ENCODE measurements around the gene ALDH1B1. TPM values are rescaled to one million over a fixed set of nuclear protein-coding genes. Genes with fewer than 3 reads are reported as not detected.

Gene ALDH1B1
- total RNA-seq, 1 experiment from 2014 or later = 13.1 TPM

GRCh38 chr9:38439916-38440301 is 47.4 kb downstream of the ALDH1B1 start:
- intact Hi-C loops (cut with micrococcal nuclease; ENCODE audit: unreplicated experiment) = no loop called here
- no peak for TF ChIP-seq EZH2 (IDR thresholded peaks at IDR 0.05; ENCODE audit: low read depth)
- no peak for TF ChIP-seq CTCF (conservative IDR thresholded peaks at IDR 0.05)
- no peaks in the 10 kb centered on the region for H3K27me3 ChIP-seq (ENCODE audit: insufficient read depth, low read depth)
- no peak overlapping the region for H3K4me3 ChIP-seq
- POLR2A ChIA-PET (ENCODE audit: unreplicated experiment) = no interaction called here
- no peak overlapping the region for H3K27ac ChIP-seq
- H3K79me2 ChIP-seq (ENCODE audit: low read depth) = no peaks in the 10 kb centered on the region
- 0 out of 2 replicates have a peak, but pooled peaks cover 4% of the 10 kb centered on the region for H3F3A ChIP-seq (ENCODE audit: insufficient read depth, low read depth)
- no peaks in the 10 kb centered on the region for H3K36me3 ChIP-seq (ENCODE audit: low read depth)
- no peak for DNase-seq
- CTCF ChIA-PET = no interaction called here
- H2AFZ ChIP-seq = no peak overlapping the region
- H3K4me1 ChIP-seq (replicated peaks; ENCODE audit: insufficient read depth) = peaks cover 19% of the 10 kb centered on the region
- H3K9me2 ChIP-seq (ENCODE audit: insufficient read depth) = no peaks in the 10 kb centered on the region
- H3K4me2 ChIP-seq = no peak overlapping the region
- no peaks in the 10 kb centered on the region for H4K20me1 ChIP-seq (ENCODE audit: insufficient read depth)
- H3K9me3 ChIP-seq (ENCODE audit: insufficient read depth, low read depth) = no peaks in the 10 kb centered on the region
- BruUV-seq (replicated peaks) = no TSS peak

- no peak for DNase-seq
- H3K36me3 ChIP-seq (ENCODE audit: low read depth) = no peaks in the 10 kb centered on the region
- H3K9me2 ChIP-seq (ENCODE audit: insufficient read depth) = no peaks in the 10 kb centered on the region
- POLR2A ChIA-PET (ENCODE audit: unreplicated experiment) = no interaction called here
- no peaks in the 10 kb centered on the region for H3K27me3 ChIP-seq (ENCODE audit: insufficient read depth, low read depth)
- H3K79me2 ChIP-seq (ENCODE audit: low read depth) = no peaks in the 10 kb centered on the region
- no peak overlapping the region for H3K4me3 ChIP-seq
- no peak overlapping the region for H2AFZ ChIP-seq
- H3K9me3 ChIP-seq (ENCODE audit: insufficient read depth, low read depth) = no peaks in the 10 kb centered on the region
- TF ChIP-seq EZH2 (IDR thresholded peaks at IDR 0.05; ENCODE audit: low read depth) = no peak
- TF ChIP-seq CTCF (conservative IDR thresholded peaks at IDR 0.05) = no peak
- CTCF ChIA-PET = no interaction called here
- intact Hi-C loops (cut with micrococcal nuclease; ENCODE audit: unreplicated experiment) = no loop called here
- 0 out of 2 replicates have a peak, but pooled peaks cover 4% of the 10 kb centered on the region for H3F3A ChIP-seq (ENCODE audit: insufficient read depth, low read depth)
- no peak overlapping the region for H3K4me2 ChIP-seq
- H4K20me1 ChIP-seq (ENCODE audit: insufficient read depth) = no peaks in the 10 kb centered on the region
- no peak overlapping the region for H3K27ac ChIP-seq
- no TSS peak for BruUV-seq (replicated peaks)
- H3K4me1 ChIP-seq (replicated peaks; ENCODE audit: insufficient read depth) = peaks cover 19% of the 10 kb centered on the region
Measured at GRCh38 chr9:38440516-38440915, 48.0 kb downstream of the ALDH1B1 start.

GRCh38 chr9:38441347-38442085 is 49.0 kb downstream of the ALDH1B1 start:
- no peak overlapping the region for H3K4me3 ChIP-seq
- POLR2A ChIA-PET (ENCODE audit: unreplicated experiment) = no interaction called here
- H4K20me1 ChIP-seq (ENCODE audit: insufficient read depth) = no peaks in the 10 kb centered on the region
- intact Hi-C loops (cut with micrococcal nuclease; ENCODE audit: unreplicated experiment) = no loop called here
- H3F3A ChIP-seq (ENCODE audit: insufficient read depth, low read depth) = 0 out of 2 replicates have a peak, but pooled peaks cover 4% of the 10 kb centered on the region
- no TSS peak for BruUV-seq (replicated peaks)
- no peak overlapping the region for H3K27ac ChIP-seq
- no peaks in the 10 kb centered on the region for H3K27me3 ChIP-seq (ENCODE audit: insufficient read depth, low read depth)
- H3K4me1 ChIP-seq (replicated peaks; ENCODE audit: insufficient read depth) = peaks cover 19% of the 10 kb centered on the region
- H3K36me3 ChIP-seq (ENCODE audit: low read depth) = no peaks in the 10 kb centered on the region
- TF ChIP-seq EZH2 (IDR thresholded peaks at IDR 0.05; ENCODE audit: low read depth) = no peak
- no peaks in the 10 kb centered on the region for H3K9me2 ChIP-seq (ENCODE audit: insufficient read depth)
- no peak for DNase-seq
- H3K4me2 ChIP-seq = no peak overlapping the region
- CTCF ChIA-PET = no interaction called here
- H2AFZ ChIP-seq = no peak overlapping the region
- no peaks in the 10 kb centered on the region for H3K9me3 ChIP-seq (ENCODE audit: insufficient read depth, low read depth)
- no peaks in the 10 kb centered on the region for H3K79me2 ChIP-seq (ENCODE audit: low read depth)
